Stimulated activated CD4-positive, alpha-beta T cell treated with anti-CD3 and anti-CD28 coated beads, TNF-alpha, amount 100 ng/mL, for 48 hours (primary cell): Measurements from ENCODE around the gene SNX10.
A peak's percentile ranks its signal among the peaks of the same experiment; 100 is the strongest.

Source experiments
- DNase-seq, 3 donors: peaks; one replicate each; pipeline ENCODE4 v3.0.0-alpha.2; 2020; ENCODE audit warnings: low read depth in 3 of 3

SNX10 gene

DNA sequence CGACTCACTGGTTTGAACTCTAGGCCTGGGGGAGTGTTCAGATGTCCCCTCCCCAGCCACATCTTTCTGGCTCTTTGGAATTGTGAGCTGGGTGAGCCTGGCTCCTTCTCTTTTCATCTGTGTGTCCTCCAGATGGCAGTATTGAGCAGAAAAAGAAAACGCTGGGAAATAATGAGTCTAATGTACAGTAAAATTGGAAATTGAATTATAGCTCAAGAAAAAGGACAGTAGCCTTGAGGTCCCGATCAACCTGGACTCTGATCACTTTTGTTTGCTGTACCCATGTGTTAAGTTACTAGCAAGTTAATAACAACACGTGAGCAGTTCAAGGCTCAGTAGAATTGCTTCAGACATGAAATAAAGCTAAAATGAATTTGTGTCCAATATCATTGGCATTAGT is 77.9 kb downstream of the SNX10 start:
- DNase-seq = peak in 1 of 3 donors; percentile 26

- no peak for DNase-seq
These were observed 78.3 kb downstream of the SNX10 start for GRCh38 chr7:26370011-26370410.

DNA sequence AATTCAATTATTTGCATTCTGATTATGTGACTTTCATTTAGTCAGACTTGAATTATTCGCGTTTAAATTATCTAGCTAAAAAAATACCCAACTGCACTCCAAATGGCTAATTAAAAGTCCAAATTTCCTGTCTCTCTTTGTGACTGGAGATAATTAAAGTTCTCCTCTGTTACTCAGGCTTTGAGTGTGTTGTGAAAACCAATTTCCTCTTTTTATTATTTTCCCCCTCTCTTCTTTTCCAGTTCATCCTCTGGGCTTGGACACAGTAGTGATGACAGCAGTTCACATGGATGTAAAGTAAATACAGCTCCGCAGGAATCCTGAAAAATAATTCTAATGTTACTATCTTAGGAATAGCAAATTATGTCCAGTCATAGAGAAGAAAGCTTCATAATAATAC is 80.6 kb downstream of the SNX10 start:
- DNase-seq = no peak

DNA sequence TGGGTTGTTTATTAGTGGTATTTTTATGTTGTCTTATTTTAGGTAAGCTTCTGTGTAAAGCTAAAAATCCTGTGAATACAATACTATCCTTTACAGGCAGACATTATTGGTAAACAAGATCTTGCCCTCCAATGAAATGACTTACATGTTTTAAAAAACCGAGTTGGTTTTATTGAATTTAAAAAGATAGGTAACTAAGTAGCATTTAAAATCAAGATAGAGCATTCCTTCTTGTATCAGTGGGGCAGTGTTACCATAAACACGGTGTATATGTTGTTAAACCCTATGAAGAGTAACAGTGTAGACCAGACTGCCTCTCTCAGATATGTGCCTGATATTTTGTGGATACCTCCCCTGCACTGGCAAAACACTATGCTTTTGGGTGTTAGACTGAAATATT is 81.0 kb downstream of the SNX10 start:
- no peak for DNase-seq

DNA sequence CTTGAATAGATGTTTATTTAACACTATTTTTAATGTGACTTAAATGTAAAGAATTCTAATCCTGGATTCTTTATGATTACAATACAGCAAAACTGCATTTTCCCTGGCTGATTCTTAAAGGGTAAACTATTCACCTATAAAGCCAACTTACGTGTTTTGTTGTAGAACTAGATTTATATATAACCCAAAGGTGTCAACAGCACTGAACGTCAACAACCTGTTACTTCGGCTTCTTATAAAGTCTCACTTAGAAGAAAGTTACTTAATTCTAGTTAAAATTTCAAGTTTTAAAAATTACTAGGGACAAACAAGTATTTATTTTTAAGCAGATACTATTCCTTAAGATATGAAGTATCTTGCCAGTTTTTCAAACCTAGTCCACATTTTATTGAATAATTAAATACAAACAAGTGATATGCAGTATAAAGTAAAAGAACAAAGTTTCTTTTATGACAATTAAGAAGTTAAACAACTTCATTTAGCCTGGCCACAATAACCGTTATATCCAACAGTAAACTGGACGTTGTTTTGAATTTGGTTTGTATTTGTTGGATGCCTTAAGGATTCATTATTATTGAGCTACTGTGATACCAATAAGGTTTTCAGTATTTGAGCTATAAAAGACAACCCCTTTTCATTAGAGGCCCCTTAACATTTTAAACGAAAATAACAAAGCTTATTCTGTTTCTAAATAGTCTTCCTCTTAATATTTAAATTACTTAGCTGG is 83.1 kb downstream of the SNX10 start:
- DNase-seq = no peak

GRCh38 chr7:26375726-26376174 is 84.1 kb downstream of the SNX10 start:
- no peak for DNase-seq

- DNase-seq = peak in 1 of 3 donors; percentile 16
These were observed 84.7 kb downstream of the SNX10 start for GRCh38 chr7:26376175-26376917.

DNA sequence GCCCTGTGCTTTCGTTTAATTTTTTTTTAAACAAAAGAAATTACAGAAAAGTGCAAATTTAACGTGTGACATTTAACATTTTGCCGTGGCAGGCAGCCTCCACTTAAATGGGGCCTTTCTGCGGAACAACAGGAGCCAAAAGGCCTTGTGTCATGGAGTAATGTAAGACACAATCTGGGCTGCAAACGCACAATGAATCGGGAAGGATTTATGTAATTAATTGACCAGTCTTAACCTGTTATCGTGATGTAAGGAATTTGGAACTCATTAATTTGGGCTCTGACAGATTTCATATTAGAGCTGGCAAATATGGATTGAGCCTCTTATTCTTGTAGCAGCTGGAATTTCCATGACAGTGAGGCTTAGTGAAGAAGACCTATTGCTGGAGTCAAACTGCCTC is 86.4 kb downstream of the SNX10 start:
- no peak for DNase-seq

DNA sequence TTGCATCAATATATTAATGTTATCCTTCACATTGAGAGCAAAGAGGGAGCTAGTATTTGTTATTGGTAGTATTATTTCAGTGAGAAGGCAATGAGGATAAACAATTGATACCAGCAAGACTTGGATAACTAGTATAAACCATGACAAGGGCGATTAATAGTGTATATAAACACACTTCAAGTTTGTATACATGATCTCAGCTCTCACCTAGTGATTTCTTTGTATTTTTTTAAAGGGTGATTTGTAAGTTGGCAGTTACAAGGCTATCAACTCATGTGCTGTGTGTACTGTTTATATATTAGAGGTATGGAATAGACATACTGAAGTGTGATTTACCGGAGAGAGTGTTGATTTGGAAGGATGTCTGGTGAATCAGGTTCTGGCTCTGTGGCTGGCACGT is 88.0 kb downstream of the SNX10 start:
- DNase-seq = no peak

- DNase-seq = no peak
These were observed 90.1 kb downstream of the SNX10 start for GRCh38 chr7:26381476-26382353.

DNA sequence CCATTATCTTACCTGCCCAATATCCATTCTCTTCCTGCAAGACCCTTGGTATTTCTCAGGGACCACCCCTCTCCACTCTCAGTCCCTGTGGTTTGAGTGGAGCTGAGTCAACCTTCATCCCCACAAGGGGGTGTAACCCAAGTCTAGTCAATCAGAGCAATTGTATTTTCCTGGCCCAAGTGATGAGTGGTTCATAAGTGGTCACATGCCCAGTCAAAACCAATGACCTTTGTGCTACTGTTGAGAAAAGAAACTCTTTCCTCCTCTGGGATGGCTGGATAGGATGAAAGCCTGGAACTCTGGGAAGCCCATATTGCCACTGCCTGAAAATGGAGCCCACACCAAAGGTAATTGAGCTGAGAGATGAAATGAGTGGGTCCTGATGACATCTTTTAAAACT is 93.6 kb downstream of the SNX10 start:
- no peak for DNase-seq

DNA sequence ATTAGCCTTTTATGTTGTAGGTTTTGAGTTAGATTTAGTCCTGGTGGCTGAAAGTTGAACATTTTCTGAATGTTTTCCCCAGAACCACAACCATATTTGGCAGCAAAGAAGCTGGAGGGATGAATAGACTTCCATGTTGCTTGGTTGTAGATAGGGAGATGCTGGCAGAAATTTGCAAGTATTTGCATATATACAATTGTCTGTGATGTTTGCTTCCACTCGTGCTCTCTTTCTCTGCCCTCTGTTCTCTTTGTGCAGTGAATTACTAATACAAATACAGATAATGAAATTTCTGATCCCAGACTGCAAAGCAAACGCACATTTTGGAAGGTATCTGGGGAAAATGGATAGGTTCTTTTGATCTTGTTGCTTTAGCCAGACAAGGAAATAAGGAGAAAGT is 96.1 kb downstream of the SNX10 start:
- no peak for DNase-seq

- no peak for DNase-seq
These were observed 96.6 kb downstream of the SNX10 start for GRCh38 chr7:26388256-26388655.

DNA sequence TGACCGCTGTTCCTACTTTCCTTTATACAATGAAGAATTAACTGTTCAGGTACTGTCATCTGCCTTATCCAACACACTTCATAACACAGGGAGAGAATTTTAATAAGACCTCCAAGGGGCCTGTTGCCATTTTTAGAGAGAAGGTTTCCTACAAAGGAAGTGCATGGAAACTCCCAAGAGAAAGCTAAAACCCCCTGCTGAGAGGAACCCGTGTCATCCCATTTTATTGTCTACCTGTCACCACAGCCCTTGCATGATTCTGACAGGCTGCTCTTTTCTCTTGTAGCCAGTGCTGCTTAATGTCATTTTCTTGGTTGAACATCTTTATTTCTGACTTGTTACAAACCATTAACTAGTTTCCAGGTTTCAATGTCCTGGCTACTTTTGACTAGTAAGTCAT is 98.4 kb downstream of the SNX10 start:
- DNase-seq = no peak

GRCh38 chr7:26393818-26394217 is 102.2 kb downstream of the SNX10 start:
- DNase-seq = no peak

DNA sequence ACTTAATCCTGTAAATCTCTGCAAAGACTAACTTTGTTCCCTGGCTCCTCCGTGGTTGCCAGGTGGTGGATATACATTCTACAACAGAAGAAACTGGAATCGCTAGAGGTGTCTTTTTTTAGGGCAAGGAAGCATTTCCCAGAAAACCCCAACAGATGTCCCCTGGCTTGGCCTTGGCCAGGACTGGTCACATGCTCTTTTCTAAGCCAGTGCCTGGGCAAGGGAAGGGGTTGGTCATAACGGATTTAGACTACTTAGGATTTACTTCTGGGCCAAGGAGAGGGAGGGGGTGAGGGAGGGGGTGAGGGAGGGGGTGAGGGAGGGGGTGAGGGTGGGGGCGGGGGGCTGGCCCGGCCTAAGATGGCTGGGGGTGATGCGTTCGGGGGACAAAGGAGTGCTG is 105.7 kb downstream of the SNX10 start:
- DNase-seq = no peak

- peak in 1 of 3 donors; percentile 20 for DNase-seq
These were observed 106.2 kb downstream of the SNX10 start for GRCh38 chr7:26397796-26398426.

- peak in 1 of 3 donors; percentile 25 for DNase-seq
These were observed 106.7 kb downstream of the SNX10 start for GRCh38 chr7:26398427-26398755.

GRCh38 chr7:26398756-26399509 is 107.3 kb downstream of the SNX10 start:
- peak in 1 of 3 donors; percentile 20 for DNase-seq

DNA sequence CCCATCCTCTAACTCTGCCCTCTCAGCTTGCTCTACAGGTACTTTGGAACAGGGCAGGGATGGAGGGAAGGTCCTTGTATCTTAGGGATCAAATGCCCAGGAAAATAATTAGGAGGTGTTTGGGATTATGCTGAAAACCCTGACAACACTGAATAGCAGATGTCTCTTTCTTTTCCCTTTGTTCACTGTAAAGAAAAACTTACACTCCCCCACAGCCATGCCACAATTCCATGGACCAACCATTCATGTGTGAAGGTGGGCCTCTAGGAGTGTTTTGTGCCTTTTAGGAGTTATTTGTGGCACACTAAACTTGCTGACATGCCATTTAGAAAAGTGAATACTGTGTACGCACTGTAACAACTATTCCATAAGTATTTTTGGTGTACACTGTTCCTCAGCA is 108.1 kb downstream of the SNX10 start:
- DNase-seq = no peak

GRCh38 chr7:26403640-26404039 is 112.0 kb downstream of the SNX10 start:
- DNase-seq = no peak
